ENCODE results near the gene RIMS4.

DNA sequence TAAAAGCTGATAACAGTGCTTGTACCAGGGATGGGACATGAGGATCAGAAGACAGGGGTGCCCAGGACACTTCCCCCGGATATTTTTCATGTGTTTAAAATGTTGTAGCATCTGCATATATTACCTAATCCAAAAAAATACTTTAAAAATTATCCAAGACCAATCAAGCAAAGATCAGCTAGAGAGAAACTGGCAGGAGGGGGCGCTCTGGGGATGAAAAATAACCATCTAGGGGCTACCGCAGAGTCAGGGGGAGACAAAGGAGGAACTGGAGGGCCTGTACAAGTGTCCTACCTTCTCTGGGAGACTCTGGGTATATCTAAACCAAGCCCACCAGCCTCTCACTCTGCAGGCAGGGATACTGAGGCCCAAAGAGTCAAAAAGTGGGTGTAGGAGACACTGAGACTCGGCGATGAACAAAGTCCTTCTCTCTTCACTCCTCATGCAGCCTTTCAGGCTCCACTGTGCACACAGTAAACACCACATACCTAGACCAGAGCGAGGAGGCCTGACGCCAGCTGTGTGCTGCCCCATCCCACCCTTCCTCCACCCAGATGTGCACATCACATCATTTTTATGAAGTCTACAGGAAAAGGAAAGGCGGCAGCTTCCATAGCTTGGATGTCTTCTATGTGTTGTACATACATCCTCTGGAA lies 9.8 kb downstream of the RIMS4 start:
- TF ChIP-seq, protein P1, sequence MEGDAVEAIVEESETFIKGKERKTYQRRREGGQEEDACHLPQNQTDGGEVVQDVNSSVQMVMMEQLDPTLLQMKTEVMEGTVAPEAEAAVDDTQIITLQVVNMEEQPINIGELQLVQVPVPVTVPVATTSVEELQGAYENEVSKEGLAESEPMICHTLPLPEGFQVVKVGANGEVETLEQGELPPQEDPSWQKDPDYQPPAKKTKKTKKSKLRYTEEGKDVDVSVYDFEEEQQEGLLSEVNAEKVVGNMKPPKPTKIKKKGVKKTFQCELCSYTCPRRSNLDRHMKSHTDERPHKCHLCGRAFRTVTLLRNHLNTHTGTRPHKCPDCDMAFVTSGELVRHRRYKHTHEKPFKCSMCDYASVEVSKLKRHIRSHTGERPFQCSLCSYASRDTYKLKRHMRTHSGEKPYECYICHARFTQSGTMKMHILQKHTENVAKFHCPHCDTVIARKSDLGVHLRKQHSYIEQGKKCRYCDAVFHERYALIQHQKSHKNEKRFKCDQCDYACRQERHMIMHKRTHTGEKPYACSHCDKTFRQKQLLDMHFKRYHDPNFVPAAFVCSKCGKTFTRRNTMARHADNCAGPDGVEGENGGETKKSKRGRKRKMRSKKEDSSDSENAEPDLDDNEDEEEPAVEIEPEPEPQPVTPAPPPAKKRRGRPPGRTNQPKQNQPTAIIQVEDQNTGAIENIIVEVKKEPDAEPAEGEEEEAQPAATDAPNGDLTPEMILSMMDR (IDR thresholded peaks at IDR 0.05): no peak
- no peak for TF ChIP-seq EP300 (IDR thresholded peaks at IDR 0.05)
- TF ChIP-seq POLR2A (IDR thresholded peaks at IDR 0.05): no peak

All from ovary (tissue), 3 donors.